Fibroblast of skin of left quadriceps (primary cell): ENCODE measurements around the gene SGCA.

Source experiments
- DNase-seq, 2 experiments: peaks; one replicate each; pipeline ENCODE4 v3.0.0-alpha.2; 2013; ENCODE audit warnings: low read depth in 2 of 2

The SGCA gene

DNA sequence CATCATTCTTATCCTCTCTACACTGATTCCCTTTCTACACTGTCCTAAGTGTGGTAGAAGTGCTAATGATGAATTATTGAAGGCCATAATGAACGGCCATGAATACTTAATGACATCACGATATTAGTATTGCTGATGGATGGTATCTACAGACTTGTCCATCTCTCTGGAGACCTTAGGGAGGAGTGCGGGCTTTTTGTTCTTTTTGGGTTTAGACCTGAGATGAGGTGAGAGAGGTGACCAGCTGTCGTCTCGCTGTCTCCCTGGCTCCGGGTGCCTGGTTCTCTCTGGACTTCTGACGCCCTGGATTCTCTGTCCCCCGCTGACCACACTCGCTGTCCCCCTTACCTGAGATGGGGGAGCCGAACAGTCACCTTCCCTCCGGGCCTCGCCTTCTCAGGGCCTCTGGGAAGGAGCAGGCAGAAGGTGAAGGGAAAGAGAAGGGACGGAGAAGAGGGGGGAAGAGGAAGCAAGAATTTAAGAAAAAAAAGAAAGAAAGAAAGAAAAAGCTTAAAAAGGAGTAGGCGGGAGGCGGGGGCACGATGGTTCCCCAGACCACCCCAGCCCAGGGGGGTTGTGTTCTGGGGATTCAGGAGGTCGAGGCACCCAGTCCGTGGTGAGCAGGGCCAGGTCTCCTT lies 17.1 kb downstream of the SGCA start:
- DNase-seq: no peak

GRCh38 chr17:50183421-50183994 lies 17.7 kb downstream of the SGCA start:
- peak in 1 of 2 experiments; percentile 67 for DNase-seq

GRCh38 chr17:50184064-50184463 lies 18.3 kb downstream of the SGCA start:
- DNase-seq: no peak

- no peak for DNase-seq
These were observed 19.0 kb downstream of the SGCA start for GRCh38 chr17:50184611-50185398.

GRCh38 chr17:50185631-50186471 lies 20.0 kb downstream of the SGCA start:
- no peak for DNase-seq

GRCh38 chr17:50186661-50187393 lies 21.0 kb downstream of the SGCA start:
- peak in 1 of 2 experiments; percentile 62 for DNase-seq

GRCh38 chr17:50187394-50187725 lies 21.6 kb downstream of the SGCA start:
- DNase-seq: no peak

- DNase-seq: peak in 1 of 2 experiments; percentile 62
These were observed 22.1 kb downstream of the SGCA start for GRCh38 chr17:50187751-50188530.

DNA sequence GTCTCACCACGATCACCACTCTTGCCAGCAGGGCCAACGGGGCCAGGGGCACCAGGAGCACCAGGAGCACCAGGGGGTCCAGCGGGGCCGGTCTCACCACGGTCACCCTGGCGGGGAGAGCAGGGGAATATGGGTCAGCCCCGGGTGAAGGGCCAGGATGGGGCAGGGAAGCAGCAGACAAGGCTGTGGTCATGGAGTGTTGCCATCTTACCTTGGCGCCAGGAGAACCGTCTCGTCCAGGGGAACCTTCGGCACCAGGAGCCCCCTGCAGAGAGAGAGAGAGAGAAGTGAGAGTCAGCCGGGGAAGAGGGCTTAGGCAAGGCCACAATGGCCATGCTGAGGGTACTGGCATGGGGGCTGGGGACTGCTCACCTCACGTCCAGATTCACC lies 22.7 kb downstream of the SGCA start:
- DNase-seq: no peak

DNA sequence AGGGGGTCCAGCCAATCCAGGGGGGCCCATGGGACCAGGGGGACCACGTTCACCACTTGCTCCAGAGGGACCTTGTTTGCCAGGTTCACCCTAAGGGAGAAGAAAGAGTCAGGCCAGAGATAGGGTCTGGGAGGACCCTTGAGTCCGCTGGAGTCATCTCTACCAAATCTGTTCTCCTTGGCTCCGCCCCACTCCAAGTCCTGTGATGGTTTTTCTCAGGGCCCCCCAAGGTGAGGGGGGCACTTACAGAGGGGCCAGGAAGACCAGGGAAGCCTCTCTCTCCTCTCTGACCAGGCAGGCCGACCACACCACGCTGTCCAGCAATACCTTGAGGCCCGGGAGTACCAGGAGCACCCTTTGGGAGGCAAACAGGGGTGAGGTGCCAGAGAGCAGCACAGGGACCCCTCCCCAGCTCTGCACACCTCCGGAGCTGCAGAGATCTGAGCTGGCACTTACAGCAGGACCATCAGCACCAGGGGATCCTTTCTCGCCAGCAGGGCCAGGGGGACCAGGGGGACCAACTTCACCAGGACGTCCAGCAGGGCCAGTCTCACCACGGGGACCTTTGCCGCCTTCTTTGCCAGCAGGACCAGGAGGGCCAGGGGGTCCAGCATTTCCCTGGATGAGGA lies 23.2 kb downstream of the SGCA start:
- DNase-seq: no peak

- DNase-seq: no peak
These were observed 23.9 kb downstream of the SGCA start for GRCh38 chr17:50189550-50190292.

GRCh38 chr17:50190293-50190602 lies 24.4 kb downstream of the SGCA start:
- no peak for DNase-seq

DNA sequence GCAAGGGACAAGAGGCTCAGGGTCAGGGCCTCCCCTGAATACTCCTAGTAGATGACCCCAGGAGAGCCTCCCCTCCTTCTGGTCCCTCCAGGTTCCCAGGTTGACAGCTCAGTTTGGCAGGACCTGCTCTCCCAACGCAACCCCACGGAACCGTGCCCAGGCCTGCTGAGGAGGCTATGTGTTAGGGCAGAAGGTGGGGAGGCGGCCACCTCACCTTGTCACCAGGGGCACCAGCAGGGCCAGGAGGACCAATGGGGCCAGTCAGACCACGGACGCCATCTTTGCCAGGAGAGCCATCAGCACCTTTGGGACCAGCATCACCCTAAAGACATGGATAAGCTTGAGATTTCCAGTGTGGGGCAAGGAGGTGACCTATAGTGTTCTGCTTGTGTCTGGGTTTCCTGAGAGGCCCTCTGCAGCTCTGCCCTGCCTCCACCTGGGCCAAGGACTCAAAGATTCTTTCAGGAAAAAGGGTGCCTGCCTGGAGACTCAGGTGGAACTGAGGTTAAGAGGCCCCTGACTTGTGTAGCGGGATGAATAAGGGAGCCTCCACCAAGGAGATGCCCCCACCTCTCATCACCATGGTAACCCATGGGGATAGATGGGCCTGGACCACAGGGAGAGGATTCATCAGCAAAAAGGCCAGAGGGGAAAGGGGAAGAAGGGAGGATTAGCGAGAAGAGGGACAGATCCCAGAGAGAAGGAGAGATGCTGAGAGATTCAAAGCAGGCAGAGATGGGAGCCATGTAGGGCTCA lies 25.0 kb downstream of the SGCA start:
- DNase-seq: no peak

DNA sequence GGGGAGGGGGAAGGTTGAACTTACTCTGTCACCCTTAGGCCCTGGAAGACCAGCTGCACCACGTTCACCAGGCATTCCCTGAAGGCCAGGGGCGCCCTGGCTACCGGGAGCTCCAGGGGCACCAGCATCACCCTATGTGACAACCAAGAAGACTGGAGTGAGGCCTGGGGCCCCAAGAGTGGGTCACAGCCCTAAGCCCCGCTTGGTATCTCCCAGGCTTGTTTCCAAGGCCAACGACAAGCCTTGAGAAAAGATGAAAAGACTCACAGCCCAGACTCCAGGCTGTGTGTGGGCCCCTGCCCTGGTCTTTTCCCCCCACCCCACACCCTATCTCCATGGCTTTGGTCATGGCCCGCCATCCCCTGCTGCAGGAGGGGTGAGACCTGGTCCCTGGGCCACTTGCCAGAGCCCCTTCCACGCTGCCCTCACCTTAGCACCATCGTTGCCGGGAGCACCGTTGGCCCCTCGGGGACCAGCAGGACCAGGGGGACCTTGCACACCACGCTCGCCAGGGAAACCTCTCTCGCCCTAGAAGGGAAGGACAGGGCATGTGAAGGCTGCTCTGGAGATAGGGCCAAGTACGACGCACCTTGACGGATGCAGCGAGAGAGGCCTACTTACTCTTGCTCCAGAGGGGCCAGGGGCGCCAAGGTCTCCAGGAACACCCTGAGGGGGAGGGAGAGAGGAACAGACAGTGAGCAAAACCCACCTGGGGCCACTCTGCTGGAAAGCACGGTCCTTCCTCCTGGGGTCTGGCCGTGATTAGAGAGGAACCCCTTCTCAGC lies 25.7 kb downstream of the SGCA start:
- no peak for DNase-seq

- no peak for DNase-seq
These were observed 26.4 kb downstream of the SGCA start for GRCh38 chr17:50192144-50192617.

- no peak for DNase-seq
These were observed 26.9 kb downstream of the SGCA start for GRCh38 chr17:50192618-50193291.

GRCh38 chr17:50194140-50194933 lies 28.5 kb downstream of the SGCA start:
- DNase-seq: no peak
